ENCODE measurements around the gene BLOC1S4.

DNA sequence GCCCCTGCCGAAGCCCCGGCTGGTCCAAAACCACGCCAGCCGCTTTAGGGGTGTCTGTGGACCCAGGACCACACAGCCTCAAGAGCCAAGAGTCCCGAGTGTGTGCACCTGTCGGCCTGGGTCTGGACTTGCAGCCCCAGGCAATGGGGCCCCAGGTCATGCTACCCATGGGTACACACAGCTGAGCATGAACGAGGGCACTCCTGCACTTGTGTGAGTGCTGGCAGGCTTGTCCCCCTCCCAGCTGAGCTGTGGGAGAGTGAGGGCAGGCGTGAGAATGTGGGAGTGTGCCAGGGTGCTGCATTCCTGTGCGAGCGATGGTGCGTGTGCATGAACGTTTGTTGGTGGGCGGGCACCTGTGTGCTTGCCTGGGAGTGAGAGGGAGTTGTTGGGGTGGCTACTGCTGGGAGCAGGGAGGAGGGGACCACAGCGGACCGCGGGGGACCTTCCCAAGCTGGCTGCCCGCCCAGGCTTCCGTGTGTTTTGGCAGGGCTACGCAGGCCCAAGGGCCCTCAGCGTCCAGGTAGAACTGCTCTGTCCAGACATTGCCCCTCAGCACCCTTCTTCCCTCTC lies 30.8 kb downstream of the BLOC1S4 start:
- TF ChIP-seq, protein P1, sequence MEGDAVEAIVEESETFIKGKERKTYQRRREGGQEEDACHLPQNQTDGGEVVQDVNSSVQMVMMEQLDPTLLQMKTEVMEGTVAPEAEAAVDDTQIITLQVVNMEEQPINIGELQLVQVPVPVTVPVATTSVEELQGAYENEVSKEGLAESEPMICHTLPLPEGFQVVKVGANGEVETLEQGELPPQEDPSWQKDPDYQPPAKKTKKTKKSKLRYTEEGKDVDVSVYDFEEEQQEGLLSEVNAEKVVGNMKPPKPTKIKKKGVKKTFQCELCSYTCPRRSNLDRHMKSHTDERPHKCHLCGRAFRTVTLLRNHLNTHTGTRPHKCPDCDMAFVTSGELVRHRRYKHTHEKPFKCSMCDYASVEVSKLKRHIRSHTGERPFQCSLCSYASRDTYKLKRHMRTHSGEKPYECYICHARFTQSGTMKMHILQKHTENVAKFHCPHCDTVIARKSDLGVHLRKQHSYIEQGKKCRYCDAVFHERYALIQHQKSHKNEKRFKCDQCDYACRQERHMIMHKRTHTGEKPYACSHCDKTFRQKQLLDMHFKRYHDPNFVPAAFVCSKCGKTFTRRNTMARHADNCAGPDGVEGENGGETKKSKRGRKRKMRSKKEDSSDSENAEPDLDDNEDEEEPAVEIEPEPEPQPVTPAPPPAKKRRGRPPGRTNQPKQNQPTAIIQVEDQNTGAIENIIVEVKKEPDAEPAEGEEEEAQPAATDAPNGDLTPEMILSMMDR (IDR thresholded peaks at IDR 0.05): no peak
- TF ChIP-seq POLR2AphosphoS5 (IDR thresholded peaks at IDR 0.05) (no peak), POLR2A (IDR thresholded peaks at IDR 0.05) (no peak)
